ENCODE data around the gene SCRN2.
A peak's percentile ranks its signal among the peaks of the same experiment; 100 is the strongest.

SCRN2 gene

DNA sequence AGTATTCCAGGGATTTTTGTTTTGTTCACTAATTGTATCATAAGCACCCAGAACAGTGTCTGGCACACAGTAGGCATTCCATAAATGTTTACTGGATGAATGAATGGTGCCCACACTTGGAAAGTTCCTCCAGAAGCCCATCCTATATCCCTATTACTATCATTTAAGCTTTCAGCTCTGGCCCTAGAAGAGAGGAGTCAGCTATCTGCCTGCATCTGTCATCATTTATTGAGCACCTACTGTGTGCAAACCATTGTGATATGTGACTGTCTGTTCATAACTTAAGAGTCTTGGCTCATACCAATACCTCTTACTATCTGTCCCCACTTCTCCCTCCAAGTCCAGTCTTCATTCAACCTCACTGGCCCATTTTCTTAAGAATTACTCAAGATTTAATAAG is 30.0 kb upstream of the SCRN2 start:
- DNase-seq, result no peak

DNA sequence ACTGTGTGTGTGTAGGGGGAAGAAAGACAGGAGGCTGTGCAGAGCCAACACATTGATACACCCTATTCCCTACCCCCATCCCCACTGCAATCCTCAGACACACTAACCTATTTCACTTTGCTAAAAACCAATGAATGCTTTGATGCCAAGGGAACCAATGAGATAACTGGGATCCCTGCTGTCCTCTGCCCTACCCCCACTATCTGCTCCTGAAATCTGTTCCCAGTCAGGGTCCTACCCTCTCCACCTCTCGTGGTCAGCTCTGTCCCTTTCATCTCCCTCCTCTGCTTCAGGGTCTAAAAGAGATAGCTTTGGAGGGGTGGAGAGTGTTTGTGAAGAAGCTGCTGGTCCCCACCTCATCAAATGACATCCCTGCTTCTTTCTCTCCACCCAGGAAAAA is 29.0 kb upstream of the SCRN2 start:
- no peak for DNase-seq

DNA sequence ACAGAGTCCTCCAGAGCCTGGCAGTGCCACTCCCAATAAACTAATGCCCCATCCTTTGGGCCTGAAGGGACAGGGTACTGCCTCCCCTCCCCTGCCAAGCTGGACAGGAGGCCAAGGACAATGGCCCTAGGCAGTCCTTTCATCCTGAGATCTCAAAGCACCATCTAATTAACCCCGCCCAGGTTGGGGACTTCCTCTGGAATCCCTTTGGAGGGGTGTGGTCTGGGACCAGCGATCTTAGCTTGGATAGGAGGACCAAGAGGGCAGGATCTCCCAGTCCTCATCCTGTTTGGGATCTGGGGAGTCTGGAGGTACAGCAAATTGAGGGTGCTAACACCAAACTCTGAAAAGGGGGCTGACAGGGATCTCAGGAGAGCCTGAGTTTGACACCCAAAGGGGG is 28.0 kb upstream of the SCRN2 start:
- no peak for DNase-seq

DNA sequence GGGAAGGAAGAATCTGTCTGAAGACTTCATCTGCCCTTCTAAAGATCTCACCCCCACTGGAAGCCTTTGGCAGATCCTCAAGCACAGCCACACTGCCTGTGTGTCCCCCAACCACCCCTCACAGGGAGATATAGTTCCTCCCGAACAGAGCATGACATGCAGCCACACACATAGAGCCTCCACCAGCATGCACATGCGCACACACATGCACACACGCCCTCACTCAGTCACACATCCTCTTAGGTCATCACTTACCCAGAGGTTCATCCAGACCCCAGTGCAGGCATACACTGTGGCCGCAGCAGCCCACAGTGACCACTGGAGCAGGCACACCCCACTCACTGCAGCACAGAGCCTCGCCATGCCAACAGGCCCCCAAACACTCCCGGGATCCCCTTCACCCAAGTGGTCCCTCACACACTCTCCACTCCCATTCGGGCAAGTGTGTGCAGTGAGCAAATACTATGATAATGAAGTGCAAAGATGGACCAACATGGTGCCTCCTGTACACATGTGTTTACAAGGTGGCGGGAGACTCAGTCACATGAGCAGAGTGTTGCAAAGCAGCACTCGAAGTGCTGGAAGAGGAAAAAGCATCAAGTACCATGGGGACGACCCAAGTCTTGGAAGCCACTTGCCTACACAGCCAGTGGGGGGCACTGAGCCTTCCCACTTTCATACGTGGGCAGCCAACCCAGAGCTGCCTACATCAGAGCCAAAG is 26.9 kb upstream of the SCRN2 start:
- no peak for DNase-seq

DNA sequence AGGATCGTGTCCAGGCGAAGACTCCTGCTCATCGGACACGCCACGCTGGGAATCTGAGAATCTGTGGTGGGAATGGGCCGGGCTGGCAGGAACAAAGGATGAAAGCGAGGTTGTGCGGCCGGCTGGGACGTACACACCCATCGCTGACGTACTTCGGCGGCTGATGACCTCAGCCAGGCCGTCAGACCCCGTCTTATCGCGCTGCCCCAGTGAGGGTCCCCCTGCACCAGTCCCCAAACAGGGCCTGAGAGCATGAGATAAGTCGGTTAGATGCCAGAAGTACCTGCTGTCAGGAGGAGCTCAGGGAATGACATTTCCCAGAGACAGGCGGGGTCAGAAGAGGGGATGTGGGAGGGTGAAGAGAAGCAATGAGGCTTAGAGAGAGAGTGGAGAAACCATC is 25.9 kb upstream of the SCRN2 start:
- no peak for DNase-seq

DNA sequence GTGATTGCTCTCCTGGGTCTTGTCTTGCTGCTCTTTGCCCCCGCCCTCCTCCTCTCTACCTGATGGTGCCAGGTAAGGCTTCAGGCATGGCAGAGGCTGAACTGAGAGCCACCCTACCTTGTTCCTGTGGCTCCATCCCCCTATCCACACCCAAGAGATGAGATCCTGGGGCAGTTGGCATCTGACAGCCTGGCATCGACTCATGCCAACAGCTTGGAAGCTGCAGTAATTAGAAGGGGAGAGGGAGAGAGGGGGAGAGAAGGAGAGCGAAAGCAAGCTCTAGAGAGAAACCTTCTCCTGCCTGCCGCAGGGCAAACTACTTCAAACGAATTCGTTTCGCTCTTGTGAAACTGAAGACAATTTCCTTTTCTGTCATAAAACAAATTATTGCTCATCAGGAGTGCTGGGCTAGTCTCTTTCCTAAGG is 23.7 kb upstream of the SCRN2 start:
- peak; percentile 62 for DNase-seq

DNA sequence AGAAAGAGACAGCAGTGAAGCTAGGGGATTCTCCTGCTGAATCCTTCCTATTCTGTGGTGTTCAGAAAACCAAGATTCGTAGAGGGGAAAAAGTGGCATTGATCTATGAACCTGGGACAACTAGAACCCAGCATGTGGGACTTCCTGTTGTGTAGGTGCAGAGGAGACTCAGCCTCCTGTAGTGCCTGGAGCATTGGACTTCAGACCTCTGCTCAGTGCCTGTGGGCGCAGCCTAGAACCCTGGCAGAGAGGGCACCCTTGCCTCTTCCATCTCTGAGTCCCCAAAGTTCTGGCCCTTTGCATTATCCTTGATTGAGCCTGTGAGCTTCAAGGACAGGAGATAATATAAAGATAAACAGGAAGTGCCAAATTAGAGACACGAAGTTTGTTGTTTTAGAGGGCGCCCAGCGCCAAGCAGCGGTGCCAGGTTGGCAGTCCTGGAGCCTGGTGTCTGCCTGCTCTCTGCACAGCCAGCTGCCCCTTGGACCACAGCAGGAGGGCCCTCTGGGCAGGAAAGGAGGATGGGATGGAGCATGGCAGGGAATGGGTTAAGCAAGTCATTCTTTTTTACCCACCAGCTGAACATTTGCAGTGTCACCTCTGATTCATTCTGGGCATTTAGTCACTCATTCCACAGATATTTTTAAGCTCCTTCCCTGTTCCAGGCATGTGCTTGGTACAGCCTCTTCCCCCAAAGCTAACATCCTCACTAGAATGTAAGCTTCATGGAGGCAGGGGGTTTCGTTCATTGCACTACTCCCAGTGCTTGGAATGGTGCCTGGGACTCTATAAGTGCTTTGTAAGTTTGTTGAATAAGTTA is 21.8 kb upstream of the SCRN2 start:
- DNase-seq, result peak; percentile 26

DNA sequence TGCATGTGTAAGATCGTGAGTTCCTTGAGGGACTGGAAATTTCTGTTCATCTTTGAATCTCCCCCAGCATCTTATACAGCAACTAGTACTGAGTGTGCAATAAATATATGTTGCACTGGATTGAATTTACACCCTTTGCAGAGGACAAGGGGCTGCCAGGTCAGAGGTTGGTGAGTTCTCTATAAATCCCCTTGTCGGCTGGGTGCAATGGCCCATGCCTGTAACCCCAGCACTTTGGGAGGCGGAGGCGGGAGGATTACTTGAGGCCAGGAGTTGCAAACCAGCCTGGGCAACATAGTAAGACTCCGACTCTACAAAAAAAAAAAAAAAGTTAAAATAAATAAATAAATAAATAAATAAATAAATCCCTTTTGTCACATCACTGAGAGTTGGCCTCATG is 19.3 kb upstream of the SCRN2 start:
- no peak for DNase-seq

DNA sequence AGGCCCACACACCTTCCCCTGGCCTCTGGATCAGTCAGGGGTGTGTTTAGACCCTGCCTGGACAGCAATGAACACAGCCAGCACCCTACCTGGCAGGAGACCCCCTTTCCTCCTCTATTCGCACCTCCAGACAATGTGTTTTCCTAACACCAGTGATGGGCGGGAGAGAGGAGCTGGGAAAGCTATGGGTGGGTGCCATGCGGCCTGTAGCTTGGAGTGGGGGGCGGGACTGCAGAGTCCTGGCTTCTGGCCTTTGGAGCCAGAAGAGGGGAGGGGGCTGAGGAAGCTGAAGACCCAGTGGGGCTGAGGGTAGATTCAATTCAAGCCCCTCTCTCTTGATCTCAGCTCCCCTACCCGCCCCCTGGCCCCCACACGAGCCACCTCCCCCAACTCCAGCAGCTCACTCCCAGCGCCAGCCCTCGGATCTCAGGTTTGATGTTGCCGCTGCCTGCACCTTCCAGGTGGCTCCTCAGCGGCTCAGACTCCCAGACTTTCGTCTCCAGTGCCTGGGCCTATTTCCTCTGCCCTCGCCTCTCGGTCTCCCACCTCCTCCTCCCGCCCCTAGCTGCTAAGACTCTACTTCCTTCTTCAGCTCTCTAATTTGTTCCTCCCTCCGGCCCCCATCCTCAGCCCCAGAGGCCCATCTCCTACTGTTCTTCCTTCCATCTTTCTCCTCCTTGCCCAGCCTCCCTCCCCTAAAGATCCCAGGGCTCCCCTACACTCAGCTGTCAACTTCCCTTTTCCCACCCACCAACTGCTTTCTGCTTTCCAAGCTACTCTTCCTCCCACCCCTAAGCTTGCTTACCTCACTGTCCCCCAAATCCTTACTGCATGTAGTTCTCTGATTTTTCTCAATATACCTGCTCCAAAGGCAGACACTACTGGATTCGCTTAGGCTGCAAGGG is 16.7 kb upstream of the SCRN2 start:
- no peak for DNase-seq

DNA sequence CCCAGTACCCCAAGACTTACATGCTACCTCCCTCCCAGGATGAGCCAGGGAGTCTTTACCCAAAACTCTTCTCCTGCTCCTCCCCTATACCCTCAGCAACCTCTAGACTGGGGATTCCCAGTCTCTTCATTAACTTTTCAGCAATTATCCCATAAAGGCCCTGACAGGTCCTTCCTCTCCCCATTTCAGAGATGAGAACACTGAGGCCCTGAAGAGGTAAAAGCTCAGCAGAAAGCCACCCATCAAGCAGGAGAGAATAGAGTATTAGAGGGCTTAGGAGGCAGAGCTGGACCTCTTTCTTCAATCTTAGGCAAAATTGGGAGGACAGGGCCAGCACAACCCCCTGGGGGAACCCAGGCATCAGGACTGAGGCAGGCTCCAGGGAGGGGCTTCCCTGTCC is 15.8 kb upstream of the SCRN2 start:
- no peak for DNase-seq

DNA sequence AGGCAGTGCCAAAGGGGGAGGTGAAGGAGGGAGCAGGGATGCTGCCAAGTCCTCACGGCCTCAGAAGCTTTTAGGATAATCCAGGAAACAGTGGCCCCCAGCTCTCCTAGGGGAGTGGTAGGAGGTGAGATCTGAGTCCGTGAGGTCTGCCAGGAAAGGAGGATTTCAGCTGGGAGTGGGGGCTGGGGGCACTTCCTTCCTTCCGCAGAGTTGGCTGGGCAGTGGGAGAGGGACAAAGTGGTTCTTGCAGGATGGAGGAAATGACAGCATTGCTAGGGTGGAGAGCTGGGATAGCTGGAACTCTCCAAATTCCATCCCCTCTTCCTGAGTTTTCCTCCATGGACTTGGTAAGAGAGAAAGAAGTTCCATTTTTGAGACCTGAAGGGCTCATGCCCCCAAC is 14.7 kb upstream of the SCRN2 start:
- DNase-seq, result no peak

DNA sequence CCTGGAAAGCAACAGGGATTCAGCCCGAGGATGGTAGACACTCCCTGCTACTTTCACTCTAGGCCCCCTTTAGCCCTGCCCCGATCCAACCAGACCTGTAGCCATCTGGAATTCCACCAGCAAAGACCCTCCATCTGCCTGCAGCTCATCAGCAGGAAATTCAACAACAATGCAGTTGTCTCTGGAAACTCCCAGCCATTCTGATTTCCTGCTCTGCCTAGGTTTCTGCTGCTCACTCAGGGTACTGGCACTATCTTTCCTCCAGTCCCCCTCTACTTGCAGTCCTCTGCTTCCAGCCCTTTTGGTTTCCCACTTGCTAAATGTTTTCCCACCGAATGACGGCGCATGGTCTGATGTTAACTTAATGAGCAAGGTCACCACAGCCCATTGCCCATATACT is 12.5 kb upstream of the SCRN2 start:
- DNase-seq, result no peak

DNA sequence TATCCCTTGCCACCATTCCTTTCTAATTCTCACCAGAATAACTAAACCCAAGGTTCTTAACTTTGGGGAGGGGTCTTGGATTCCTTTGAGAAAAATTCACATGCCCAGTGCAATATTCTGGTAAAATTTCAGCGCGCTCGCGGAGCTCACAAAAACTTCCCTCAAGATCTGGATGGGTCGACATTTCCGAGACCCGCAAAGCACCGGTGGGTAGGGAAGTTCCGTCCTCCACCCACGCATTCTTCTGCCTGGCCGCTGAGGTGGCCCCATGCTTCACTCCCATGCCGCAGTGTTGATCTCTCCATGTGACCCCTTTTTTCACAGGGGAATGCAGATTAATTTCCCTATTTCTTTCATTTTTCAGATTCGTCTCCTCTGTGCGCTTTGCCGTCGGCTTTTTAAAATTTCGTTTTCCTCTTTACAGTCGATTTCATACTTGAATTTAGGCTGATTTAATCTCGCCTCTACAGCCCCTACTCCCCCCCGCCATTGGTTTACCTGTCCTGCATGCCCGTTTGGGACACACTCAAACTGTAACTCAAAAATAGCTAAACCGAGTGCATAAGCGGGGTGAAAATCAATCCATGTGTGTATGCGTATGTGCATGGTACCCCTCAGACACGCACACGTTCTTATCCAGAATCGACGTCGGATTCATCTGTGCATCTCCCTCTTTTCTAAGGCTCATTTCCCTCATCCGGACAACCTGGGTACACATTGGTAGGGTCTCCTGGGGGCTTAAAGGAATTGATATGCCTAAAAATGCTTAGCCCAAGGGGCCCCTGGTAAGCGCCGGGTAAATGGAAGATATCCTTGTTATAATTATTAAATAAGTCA is 11.3 kb upstream of the SCRN2 start:
- DNase-seq, result no peak

DNA sequence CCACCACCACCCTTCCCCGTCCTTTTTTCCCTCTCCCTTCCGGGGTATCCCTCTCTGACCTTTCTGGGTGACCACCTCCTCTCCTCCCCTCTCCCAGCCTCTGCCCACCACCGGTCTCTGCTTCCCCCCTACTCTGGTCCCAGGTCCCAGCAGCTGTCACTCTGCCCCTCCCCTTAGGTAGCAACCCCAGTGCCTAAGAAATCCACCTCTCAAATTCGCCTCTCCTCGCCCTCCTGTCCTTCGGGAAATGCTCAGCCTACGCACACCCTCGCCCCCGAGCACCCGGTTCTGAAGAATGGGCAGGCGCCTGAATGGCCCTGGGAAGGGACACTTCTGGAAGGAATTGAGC is 10.7 kb upstream of the SCRN2 start:
- DNase-seq, result no peak

DNA sequence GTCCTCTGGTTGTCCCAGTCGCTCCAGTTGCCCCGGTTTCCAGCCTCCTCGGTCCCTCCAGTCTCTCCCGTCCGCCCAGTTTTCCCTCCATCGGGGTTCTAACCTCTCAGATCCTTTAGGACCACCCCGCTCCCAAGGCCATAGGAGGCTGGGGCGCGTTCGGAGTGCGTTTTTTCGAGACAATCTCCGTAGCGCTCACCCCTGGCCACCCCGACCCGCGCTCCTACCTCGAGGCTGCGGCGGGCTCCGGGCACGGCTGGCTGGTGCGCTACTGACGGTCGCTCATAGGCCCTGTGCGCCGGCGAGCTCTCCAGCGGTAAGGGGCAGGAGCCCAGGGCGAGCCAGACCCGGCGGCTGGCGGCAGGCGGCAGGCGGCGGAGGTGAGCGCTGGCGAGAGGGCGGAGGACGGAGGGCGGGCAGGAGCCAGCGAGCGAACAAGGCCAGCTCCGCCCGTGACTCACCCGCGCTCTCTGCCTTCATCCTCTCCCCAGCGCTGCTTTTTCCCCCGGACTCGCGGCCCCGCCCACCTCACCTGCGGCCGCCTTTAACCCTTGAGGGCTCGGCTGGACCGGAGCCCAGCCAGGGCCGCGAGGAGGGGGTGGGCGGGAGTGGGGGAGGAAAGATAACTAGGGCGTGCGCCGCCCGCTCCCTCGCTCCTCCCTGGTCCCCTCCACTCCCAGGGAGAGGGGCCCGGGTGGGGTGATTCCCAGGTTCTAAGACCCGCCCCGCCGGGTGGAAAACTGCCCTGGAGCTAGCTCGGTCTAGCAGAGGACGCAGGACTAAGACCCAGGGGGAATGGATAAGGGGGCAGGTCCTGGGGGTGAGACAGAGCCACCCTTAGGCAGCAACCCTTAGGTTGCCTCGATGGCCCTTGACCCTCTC is 9.9 kb upstream of the SCRN2 start, which contains the start of gene SP6:
TSS of gene SP6 (minus strand) at position 472 of the 882 bp plus-strand sequence. CDS start 2,734 bp downstream, outside the sequence.
- no peak for DNase-seq

DNA sequence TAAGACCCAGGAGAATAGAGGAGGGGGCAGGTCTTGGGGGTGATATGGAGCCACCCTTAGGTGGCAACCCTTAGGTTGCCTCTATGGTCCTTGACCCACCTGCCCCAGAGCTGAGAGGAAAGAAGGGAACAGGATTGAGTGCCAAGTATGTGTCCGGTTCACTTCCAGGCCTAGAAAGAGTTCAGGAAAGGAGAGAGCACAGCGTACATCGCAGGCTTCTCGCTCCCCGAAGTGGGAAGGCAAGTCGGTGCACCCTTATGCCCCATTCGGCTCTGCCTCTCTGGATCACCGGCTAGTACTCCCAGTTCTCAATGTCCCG is 9.3 kb upstream of the SCRN2 start:
- no peak for DNase-seq

DNA sequence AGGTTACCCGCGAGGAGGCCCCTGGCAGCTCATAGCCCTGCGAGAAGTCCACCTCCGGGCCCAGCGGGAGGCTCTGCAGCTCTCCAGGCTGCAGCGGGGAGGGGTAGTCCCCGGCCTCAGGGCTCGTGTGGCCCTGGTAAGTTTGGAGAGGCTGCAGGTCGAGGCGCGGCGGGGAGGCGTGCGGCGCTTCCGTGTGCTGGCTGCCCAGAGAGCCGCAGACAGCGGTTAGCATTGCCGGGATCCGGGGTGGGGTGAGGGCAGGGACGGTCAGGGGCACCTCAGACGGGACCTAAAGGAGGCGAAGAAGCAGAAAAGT is 7.1 kb upstream of the SCRN2 start:
- no peak for DNase-seq

DNA sequence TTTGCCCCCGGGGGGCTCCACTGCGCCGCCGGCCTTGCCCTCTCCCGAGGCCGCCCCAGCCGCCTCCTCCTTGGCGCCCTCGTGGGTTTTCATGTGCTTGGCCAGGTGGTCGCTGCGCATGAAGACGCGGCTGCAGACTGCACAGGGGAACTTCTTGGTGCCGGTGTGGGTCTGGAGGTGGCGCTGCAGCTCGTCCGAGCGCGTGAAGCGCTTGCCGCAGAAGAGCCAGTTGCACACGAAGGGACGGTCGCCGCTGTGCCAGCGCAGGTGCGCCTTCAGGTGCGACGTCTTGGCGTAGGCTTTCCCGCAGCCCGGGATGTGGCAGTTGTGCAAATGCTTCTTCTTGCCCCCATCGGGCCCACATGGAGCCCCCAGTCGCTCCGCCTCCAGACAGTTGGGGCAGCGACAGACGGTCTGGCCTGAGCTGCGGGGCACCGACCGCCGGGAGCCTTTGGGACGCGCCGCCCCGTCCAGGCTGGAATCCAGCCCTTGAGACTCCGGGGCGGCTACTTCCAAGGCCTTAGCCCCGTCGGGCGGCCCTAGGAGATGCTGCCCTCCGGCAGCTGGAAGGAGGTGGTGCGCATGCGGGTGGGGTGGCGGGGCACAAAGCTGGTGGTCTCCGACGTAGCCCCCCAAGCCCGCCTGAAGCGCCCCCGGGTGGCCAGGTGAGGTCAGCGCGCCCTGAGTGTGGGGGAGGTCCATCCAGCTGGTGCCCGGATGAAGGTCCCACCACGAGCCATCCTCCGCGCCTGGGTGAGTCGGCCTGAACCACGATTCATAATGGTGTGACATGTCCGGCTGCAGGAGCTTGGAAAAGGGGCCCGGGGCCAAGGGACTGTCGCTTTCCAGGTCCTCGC is 6.5 kb upstream of the SCRN2 start:
- no peak for DNase-seq

DNA sequence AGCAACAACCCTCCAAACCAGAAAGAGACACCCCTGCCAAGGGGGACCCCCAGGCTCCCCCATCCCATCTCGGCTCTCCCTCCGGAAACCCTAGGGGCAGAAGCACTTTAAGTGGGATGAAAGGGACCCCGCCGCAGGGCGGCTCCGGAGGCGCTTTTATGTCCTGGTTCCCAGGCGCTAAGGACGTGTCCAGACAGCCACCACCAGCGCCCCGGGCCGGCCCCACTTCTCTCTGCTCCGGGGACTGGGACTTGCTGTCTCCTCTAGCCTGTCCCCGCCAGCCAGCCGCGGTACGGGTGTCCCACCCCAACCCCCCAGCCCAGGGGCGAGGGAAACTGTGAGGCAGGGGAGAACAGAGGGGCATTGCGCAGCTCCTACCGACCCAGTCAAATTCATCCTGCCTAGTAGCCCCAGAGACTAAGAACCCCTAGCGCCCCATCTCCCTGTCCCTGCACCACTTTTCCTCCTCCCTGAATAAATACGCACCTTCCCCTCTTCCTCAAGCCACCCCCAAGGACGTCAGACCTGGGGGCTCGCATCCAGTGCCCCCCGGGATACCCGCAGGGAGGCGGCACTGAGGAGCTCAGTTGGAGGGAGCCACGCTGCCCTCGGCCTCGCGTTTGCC is 5.8 kb upstream of the SCRN2 start:
- no peak for DNase-seq

DNA sequence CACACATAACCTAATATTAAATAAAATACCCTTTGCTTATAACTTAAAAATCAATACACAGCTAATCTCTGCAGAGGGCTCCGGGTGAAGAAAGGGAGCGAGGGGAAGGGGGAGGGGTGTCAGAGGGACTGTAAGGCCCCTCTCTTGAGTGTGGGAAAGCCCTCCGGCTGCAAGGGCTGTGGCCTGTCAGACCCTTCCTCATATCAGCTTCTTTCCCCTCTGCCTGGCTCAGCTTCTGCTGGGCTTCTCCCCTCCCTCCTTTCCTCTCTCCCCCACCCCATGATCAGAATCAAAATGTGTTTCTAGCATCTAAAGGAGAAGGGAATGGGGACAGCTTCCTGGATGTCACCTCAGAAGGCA is 4.6 kb upstream of the SCRN2 start:
- no peak for DNase-seq

All from MV-4-11 (cell line).